Fibroblast of pulmonary artery (primary cell): Measurements from ENCODE around the gene CFAP221.

Source experiments
- DNase-seq: peaks from one replicate; pipeline ENCODE4 v3.0.0-alpha.2; 2010; ENCODE audit warnings: low read depth
- H3K4me3 ChIP-seq: replicated peaks from 2 replicates; pipeline ENCODE4 v1.5.1; 2011; ENCODE audit warnings: low read depth, mild to moderate bottlenecking, control low read depth, low read length, moderate library complexity
- CTCF ChIP-seq: IDR thresholded peaks from 2 replicates; pipeline ENCODE4 v1.5.1; 2011; ENCODE audit warnings: mild to moderate bottlenecking, control low read depth, low read length, inconsistent platforms; ENCODE audit errors: missing control alignments

CFAP221 gene

GRCh38 chr2:119660343-119660658 is 116.1 kb downstream of the CFAP221 start:
- no peak overlapping the region for H3K4me3 ChIP-seq
- DNase-seq, result no peak
- no peak for TF ChIP-seq CTCF

GRCh38 chr2:119662297-119662696 is 118.0 kb downstream of the CFAP221 start:
- TF ChIP-seq CTCF, result no peak
- no peak overlapping the region for H3K4me3 ChIP-seq
- DNase-seq, result no peak

- H3K4me3 ChIP-seq, result no peak overlapping the region
- TF ChIP-seq CTCF, result no peak
- DNase-seq, result no peak
These were observed 124.3 kb downstream of the CFAP221 start for GRCh38 chr2:119668546-119668945.

- TF ChIP-seq CTCF, result no peak
- no peak overlapping the region for H3K4me3 ChIP-seq
- DNase-seq, result no peak
These were observed 126.8 kb downstream of the CFAP221 start for GRCh38 chr2:119671016-119671415.

- no peak for DNase-seq
- TF ChIP-seq CTCF, result no peak
- H3K4me3 ChIP-seq, result no peak overlapping the region
These were observed 127.5 kb downstream of the CFAP221 start for GRCh38 chr2:119671752-119672151.

DNA sequence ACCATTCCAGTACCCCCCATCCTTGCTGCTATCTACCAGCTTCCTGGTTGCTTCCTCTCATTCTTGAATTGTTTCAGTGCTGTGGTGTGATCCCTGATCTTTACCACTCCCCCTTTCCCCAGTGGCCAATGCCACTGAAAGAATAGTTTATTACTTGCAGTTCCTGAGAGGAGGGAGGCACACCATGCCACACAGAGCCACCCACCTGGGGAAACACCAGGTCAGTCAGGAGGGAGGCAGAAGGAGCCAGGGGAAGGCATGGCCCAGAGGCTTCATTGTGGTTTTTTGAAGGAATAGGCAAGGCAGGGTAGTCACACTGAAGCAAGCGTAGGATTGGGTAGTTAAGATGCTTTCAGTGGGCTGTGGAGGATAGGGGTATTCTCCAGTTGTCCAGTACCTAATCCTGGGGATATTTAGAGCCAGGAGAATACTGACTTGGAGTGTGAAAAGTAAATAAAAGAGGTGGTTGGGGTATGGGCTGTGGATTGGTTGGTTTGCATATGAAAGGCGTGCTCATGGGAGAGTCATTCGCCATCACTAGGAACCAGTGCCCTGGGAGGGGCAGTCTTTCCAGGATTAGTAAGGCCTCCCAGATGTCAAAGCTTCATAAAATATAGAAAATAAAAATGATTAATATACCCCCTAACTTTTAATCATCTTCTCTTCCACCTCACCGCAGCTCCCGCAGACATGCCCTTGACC is 128.1 kb downstream of the CFAP221 start:
- DNase-seq, result no peak
- TF ChIP-seq CTCF, result no peak
- H3K4me3 ChIP-seq, result no peak overlapping the region

GRCh38 chr2:119673796-119674195 is 129.5 kb downstream of the CFAP221 start:
- no peak overlapping the region for H3K4me3 ChIP-seq
- TF ChIP-seq CTCF, result no peak
- DNase-seq, result no peak
